ENCODE results near the gene ABCA1.

ABCA1 gene

GRCh38 chr9:104972242-104972866, 44.4 kb upstream of the ABCA1 start:
- Histone ChIP-seq H3K9me3 (no peaks in the 10 kb centered on the region), H3K36me3 (no peaks in the 10 kb centered on the region), H3K27me3 (no peaks in the 10 kb centered on the region), H3K4me1 (peaks cover 3% of the 10 kb centered on the region; the same call in 1 of the 2 replicates), H3K4me3 (ENCODE audit: low read depth, low read length) (no peak overlapping the region)
- TF ChIP-seq CTCF (IDR thresholded peaks at IDR 0.05; ENCODE audit: low read depth, low read length) = no peak
- DNase-seq = no peak

GRCh38 chr9:104971511-104971910, 43.6 kb upstream of the ABCA1 start:
- no peak for TF ChIP-seq CTCF (IDR thresholded peaks at IDR 0.05; ENCODE audit: low read depth, low read length)

GRCh38 chr9:104970271-104970987, 42.5 kb upstream of the ABCA1 start:
- no peak for TF ChIP-seq CTCF (IDR thresholded peaks at IDR 0.05; ENCODE audit: low read depth, low read length)
- H3K36me3 ChIP-seq = no peaks in the 10 kb centered on the region
- H3K4me3 ChIP-seq (ENCODE audit: low read depth, low read length) = no peak overlapping the region
- peak; percentile 31 for DNase-seq
- H3K4me1 ChIP-seq = peaks cover 3% of the 10 kb centered on the region; the same call in 1 of the 2 replicates
- no peaks in the 10 kb centered on the region for H3K9me3 ChIP-seq
- H3K27me3 ChIP-seq = no peaks in the 10 kb centered on the region

More at GRCh38 chr9:104971511-104971910, 43.6 kb upstream of the ABCA1 start:
- no peaks in the 10 kb centered on the region for H3K36me3 ChIP-seq
- DNase-seq = no peak
- no peaks in the 10 kb centered on the region for H3K27me3 ChIP-seq
- H3K4me3 ChIP-seq (ENCODE audit: low read depth, low read length) = no peak overlapping the region
- no peaks in the 10 kb centered on the region for H3K9me3 ChIP-seq
- peaks cover 3% of the 10 kb centered on the region; the same call in 1 of the 2 replicates for H3K4me1 ChIP-seq

- H3K27me3 ChIP-seq = no peaks in the 10 kb centered on the region
- no peak for DNase-seq
- H3K36me3 ChIP-seq = no peaks in the 10 kb centered on the region
- peaks cover 3% of the 10 kb centered on the region; the same call in 1 of the 2 replicates for H3K4me1 ChIP-seq
- no peak overlapping the region for H3K4me3 ChIP-seq (ENCODE audit: low read depth, low read length)
- no peak for TF ChIP-seq CTCF (IDR thresholded peaks at IDR 0.05; ENCODE audit: low read depth, low read length)
- no peaks in the 10 kb centered on the region for H3K9me3 ChIP-seq
Observed at GRCh38 chr9:104969116-104969515, 41.2 kb upstream of the ABCA1 start.

GRCh38 chr9:104968025-104968982, 40.3 kb upstream of the ABCA1 start:
- peak; percentile 91 for DNase-seq
- Histone ChIP-seq H3K4me1 (peaks cover 3% of the 10 kb centered on the region; the same call in 1 of the 2 replicates), H3K4me3 (ENCODE audit: low read depth, low read length) (peak overlapping the region; percentile 96), H3K27me3 (no peaks in the 10 kb centered on the region), H3K36me3 (no peaks in the 10 kb centered on the region), H3K9me3 (no peaks in the 10 kb centered on the region)
- no peak for TF ChIP-seq CTCF (IDR thresholded peaks at IDR 0.05; ENCODE audit: low read depth, low read length)

Data from BE2C (cell line).